Fibroblast of peridontal ligament (primary cell): ENCODE results near the gene LRRC15.
A peak's percentile ranks its signal among the peaks of the same experiment; 100 is the strongest.

ENCODE experiments used
- DNase-seq: peaks from one replicate; pipeline ENCODE4 v3.0.0-alpha.2; 2010; ENCODE audit errors: extremely low read depth

The LRRC15 gene

GRCh38 chr3:194364652-194365434 is 4.7 kb downstream of the LRRC15 start:
- peak; percentile 60 for DNase-seq

DNA sequence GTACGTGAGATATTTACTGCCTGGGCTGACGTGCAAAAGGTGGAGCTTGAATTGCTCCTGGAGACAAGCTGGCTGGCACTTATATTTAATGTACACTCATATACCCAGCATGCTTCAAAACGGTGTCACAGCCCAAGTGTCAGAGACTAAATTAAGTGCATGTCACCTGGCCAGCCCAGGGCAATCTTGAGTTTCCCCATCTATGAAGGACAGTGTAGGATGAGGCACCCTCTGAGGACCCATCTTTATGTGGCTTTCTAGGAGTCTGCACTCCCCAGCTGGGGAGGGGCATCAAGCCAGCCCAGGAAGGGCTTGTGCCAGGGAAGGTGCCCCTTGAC is 5.3 kb downstream of the LRRC15 start:
- no peak for DNase-seq

GRCh38 chr3:194360568-194360967 is 9.0 kb downstream of the LRRC15 start:
- DNase-seq, result no peak

- no peak for DNase-seq
These were observed 11.9 kb downstream of the LRRC15 start for GRCh38 chr3:194357681-194358080.

DNA sequence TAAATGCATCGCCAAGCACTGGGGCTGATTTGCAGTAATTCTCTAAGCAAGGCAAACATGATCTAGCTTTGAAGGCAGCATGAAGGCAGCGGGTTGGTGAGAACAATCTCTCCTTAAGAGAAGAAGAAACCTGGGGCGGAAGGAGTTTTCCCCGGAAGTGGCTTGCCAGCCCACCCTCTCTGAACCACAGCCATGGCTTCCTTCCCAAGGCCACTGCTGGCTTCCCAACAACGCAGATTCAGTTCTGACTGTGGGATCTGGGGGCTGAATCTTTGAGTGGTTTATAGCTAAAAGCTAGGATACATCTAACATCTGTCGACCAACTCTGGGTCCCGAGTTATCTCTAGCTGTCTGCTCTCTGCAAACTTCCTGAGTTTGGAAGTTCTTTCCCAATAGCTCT is 14.2 kb downstream of the LRRC15 start:
- no peak for DNase-seq

- DNase-seq, result no peak
These were observed 15.2 kb downstream of the LRRC15 start for GRCh38 chr3:194354315-194354714.

DNA sequence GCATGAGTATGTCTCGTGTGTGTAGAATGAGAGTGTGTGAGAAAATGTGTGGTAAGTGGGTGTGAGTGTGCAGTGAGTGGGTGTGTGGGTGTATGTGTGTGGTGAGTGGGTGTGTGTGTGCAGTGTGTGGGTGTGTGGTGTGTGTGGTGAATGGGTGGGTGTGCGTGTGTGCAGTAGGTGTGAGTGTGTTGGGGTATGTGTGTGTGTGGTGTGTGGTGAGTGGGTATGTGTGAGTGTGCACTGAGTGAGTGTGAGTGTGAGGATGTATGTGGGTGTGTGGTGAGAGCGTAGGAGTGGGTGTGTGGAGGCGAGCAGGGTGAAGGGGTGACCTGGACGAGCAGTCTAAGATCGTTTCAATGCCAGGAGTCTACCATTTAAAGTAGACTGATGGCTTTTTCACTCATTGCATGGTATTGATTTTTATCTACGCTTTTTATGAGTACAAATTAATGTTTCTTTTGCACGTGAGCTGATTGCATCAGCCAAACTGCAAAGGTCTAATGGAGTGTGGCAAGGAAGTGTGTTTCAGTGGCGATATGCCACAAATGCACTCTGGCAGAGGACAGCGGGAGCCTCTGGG is 16.8 kb downstream of the LRRC15 start:
- DNase-seq, result no peak

DNA sequence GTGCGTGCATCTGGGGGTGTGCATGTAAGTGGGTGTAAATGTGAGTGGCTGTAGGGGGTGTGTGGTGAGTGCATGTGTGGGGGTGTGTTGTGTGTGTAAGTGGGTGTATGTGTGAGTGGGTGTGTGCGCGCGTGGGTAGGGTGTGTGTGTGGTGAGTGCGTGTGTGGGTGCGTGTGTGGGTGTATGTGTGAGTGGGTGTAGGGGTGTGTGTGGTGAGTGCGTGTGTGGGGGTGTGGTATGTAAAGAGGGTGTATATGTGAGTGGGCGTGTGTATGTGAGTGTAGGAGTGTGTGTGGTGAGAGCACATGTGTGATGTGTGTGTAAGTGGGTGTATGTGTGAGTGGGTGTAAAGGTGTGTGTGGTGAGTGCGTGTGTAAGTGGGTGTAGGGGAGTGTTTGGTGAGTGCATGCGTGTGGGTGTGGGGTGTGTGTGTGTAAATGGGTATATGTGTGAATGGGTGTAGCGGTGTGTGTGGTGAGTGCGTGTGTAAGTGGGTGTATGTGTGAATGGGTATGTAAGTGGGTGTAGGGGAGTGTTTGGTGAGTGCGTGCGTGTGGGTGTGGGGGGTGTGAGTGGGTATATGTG is 17.5 kb downstream of the LRRC15 start:
- no peak for DNase-seq

GRCh38 chr3:194351080-194351672 is 18.4 kb downstream of the LRRC15 start, which contains the start of gene CPN2:
Gene CPN2 (minus strand): TSS chr3:194351328. CDS start chr3:194342702, 8,626 bp downstream.
- DNase-seq, result no peak

DNA sequence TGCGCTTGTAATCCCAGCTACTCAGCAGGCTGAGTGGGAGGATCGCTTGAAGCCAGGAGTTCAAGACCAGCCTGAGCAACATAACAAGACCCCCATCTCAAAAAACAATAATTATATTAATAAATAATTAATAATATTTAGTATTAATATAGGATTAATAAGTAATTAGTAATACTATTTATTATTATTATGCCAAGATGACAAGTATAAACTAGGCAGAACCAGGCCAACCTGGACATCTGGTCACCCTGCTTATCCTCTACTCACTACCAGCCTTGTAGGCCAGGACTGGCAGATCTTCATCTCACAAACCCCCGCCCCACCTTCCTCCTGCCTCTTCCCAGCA is 18.8 kb downstream of the LRRC15 start:
- no peak for DNase-seq

DNA sequence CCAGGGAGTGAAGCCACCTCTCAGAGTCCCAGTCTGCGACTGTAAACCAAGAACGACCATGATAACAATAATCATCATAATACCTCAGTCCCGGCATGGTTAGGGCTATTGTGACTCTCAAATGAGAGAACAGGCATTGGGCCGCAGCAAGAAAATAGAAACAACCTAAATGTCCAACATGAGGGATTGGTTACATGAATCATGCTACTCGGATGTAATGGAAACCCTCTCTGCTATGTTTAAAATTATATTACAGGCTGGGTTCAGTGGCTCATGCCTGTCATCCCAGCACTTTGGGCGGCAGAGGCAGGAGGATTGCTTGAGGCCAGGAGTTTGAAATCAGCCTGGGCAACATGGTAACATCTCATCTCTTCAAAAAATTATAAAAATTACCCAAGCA is 21.2 kb downstream of the LRRC15 start:
- DNase-seq, result peak; percentile 82

GRCh38 chr3:194346621-194347020 is 22.9 kb downstream of the LRRC15 start:
- DNase-seq, result peak; percentile 73

- no peak for DNase-seq
These were observed 23.5 kb downstream of the LRRC15 start for GRCh38 chr3:194346035-194346434.

GRCh38 chr3:194344012-194344411 is 25.5 kb downstream of the LRRC15 start:
- DNase-seq, result peak; percentile 28

DNA sequence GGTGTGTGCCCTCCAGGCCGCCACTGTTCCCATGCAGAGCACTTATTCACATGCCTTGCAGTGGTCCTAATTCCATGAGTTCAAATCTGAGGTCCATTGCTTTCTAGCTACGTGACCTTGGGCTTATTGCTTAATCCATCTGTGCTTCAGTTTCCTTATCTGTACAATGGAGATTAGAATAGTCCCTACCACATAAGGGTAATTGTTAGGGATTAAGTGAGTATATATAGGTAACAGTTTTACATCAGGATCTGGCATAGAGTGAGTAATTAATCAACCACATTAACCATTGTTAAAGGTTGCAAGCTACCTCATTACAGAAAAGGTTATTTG is 26.0 kb downstream of the LRRC15 start:
- no peak for DNase-seq

DNA sequence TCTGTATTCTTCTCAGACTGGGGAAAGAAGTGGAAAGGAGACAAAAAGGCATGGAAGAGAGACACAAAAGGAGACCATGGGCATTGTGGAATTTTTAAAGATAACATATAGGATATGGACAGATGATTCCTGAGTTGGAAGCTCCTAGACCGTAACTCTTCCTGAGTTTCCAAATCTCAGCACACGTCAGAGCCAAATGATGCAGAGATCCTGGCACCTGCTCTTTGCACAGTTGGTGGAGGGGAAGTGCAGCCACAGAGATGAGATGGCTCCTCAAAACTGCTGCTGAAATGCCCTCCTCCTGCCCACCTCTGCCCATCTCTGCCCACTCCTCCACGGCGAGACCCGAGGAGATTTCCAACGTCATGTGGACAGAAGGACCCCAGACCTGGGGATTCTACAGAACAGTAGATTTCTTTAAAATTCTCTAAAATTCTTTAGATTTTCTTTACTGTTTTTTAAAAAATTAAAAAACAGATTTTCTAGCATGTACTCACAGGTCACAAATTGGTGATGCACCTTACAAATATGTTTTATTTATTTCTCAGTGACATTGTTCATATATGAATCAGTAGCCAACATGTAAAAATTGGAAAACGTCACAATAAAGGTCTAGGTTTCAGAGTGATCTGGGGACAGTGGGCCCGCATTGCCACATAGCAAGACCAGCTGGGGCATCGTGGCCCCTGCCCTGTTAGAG is 26.5 kb downstream of the LRRC15 start:
- no peak for DNase-seq

DNA sequence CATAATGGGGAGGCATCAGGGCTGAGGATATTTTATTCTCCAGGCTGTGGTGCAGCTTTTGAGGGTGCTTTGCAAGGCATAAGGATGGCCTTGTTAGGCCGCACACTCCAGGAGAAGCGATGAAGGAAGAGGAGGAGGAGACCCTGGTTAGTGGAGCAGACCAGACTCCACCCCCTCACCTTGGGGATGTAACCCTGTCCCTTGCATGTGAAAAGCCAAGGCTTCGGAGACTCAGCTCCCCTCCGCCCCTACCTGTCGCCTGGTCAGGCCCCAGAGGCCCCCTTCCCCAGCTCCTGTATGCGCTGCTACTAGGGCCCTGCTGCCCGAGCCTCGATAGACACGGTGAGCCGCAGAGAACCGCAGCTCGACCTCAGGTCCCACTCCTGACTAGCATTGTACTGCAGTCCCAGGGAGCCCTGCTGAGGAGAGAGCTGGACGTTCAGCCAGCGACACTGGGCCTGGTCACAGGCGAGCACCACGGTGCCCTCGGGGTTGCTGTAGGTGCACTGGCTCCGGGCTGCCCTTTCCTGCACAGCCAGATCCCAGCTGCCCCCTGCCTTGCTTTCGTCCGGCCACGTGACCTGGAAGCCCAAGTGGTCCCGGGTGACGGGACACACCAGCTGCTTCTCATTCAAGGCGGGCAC is 28.7 kb downstream of the LRRC15 start:
- no peak for DNase-seq

- no peak for DNase-seq
These were observed 29.7 kb downstream of the LRRC15 start for GRCh38 chr3:194339840-194340239.

- DNase-seq, result no peak
These were observed 30.2 kb downstream of the LRRC15 start for GRCh38 chr3:194339356-194339755.

DNA sequence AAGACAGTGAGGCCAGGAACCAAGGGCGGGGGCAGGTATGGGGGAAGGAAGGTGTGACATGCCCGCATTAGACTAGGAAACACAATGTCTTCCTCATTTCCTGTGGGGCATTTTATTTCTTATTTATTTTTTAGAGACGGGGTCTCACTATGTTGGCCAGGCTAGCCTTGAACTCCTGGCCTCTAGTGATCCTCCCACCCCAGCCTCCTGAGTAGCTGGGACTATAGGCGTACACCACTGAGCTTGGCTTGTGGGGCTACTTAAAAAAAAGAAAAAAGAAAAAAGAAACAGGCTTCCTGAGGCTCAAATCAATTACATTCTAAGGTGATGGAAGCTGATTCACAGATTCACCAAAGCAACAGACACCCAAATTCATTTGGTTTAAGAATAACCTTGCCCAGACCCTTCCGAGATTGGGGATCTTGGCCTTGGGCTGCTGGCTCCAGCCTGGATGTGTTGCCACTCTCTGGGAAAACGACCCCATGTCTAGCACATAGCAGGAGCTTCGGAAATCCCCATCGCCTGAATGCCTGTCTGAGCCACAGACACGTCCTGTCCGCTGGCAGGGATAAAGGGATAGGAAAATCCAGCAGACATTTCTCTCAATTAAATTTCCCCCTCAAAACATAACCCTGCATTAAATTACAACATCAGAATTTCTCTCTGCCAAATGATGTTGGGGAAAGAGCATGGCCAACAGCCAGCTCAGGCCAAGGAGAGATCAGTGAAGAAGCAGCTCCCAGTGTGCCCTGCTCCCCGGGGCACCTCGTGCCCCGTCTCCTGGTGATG is 31.4 kb downstream of the LRRC15 start:
- DNase-seq, result peak; percentile 68
